B cell (primary cell): ENCODE data around the gene MBP. TPM values are rescaled to one million over a fixed set of nuclear protein-coding genes. Genes with fewer than 3 reads are reported as not detected.

Source experiments
- ATAC-seq: fragments of 200-7000 bp; cut with Tn5 transposase; one replicate; pipeline ENCODE4 v1.10.0; 2021; ENCODE audit warnings: low read depth, mild to moderate bottlenecking, moderate number of reproducible peaks, moderate library complexity
- CTCF ChIA-PET: fragments of 350-600 bp; sonication (Branson Sonifier 250); formaldehyde crosslinking; loops from one replicate; lab custom pipeline; 2021; ENCODE audit warnings: antibody characterized with exemption, inconsistent platforms; lab: Charles Lee
- POLR2A ChIA-PET: fragments of 350-600 bp; sonication (Branson Sonifier 250); formaldehyde crosslinking; loops from one replicate; lab custom pipeline; 2021; ENCODE audit warnings: antibody characterized with exemption; lab: Charles Lee
- DNase-seq: peaks from one replicate; pipeline ENCODE4 v3.0.0; 2013
- H2AFZ ChIP-seq: 2 replicates; pipeline ENCODE4 v1.6.1; 2012; ENCODE audit warnings: mild to moderate bottlenecking, low read depth, low read length; ENCODE audit not compliant: insufficient read depth, poor library complexity, severe bottlenecking
- H3K27ac ChIP-seq, 2 donors: 1 replicate in 1 of 2; 2 replicates in 1 of 2; pipeline ENCODE4 v1.5.1; 2012 to 2013; ENCODE audit warnings: low read length in 2 of 2, mild to moderate bottlenecking in 2 of 2, moderate library complexity in 1 of 2
- H3K27me3 ChIP-seq, 4 experiments: fragments of 200-600 bp in 1 of 4; sonication (generic) in 1 of 4; replicated peaks in 1 of 4; 1 replicate in 2 of 4; 2 replicates in 2 of 4; pipeline versions ENCODE4 v1.6.1 to v1.7.0; 2013 to 2016; ENCODE audit warnings: low read length in 3 of 4, mild to moderate bottlenecking in 2 of 4, mixed read lengths in 1 of 4, moderate library complexity in 1 of 4; ENCODE audit not compliant: insufficient read depth in 4 of 4, control insufficient read depth in 3 of 4; ENCODE audit errors: control extremely low read depth in 1 of 4
- H3K36me3 ChIP-seq, 2 experiments: replicated peaks in 1 of 2; 1 replicate in 1 of 2; 2 replicates in 1 of 2; pipeline versions ENCODE4 v1.6.1 to v1.7.1; 2013; ENCODE audit warnings: low read length in 1 of 2; ENCODE audit not compliant: insufficient read depth in 2 of 2, control insufficient read depth in 1 of 2; ENCODE audit errors: control extremely low read depth in 1 of 2, extremely low read depth in 1 of 2
- H3K4me1 ChIP-seq, 2 donors: fragments of 200-600 bp in 1 of 2; sonication (generic) in 1 of 2; 1 replicate in 1 of 2; 2 replicates in 1 of 2; pipeline versions ENCODE4 v1.5.1 to v1.6.1; 2013 to 2017; ENCODE audit warnings: low read length in 2 of 2; ENCODE audit not compliant: control insufficient read depth in 2 of 2, insufficient read depth in 2 of 2
- H3K4me2 ChIP-seq: replicated peaks from 2 replicates; pipeline ENCODE3; 2012; ENCODE audit warnings: mild to moderate bottlenecking, low read depth, low read length; ENCODE audit not compliant: poor library complexity, severe bottlenecking
- H3K4me3 ChIP-seq, 5 experiments: fragments of 200-600 bp in 1 of 5; sonication (generic) in 1 of 5; 1 replicate in 3 of 5; 2 replicates in 2 of 5; pipeline versions ENCODE4 v1.5.1 to v1.7.0; 2011 to 2016; ENCODE audit warnings: low read length in 4 of 5, mild to moderate bottlenecking in 4 of 5, low read depth in 2 of 5, control low read depth in 1 of 5, moderate library complexity in 1 of 5; ENCODE audit not compliant: insufficient read depth in 1 of 5; ENCODE audit errors: control extremely low read depth in 1 of 5, extremely low read depth in 1 of 5
- H3K79me2 ChIP-seq: fragments of 200-600 bp; sonication (generic); one replicate; pipeline ENCODE4 v1.6.0; 2016; ENCODE audit warnings: low read length; ENCODE audit not compliant: control insufficient read depth, insufficient read depth
- H3K9ac ChIP-seq: fragments of 200-600 bp; sonication (generic); 2 replicates; pipeline ENCODE4 v1.6.1; 2017; ENCODE audit warnings: mild to moderate bottlenecking, low read length, moderate library complexity
- H3K9me3 ChIP-seq, 3 donors: one replicate each; pipeline versions ENCODE4 v1.6.1 to v1.7.1; 2013; ENCODE audit warnings: low read length in 2 of 3; ENCODE audit not compliant: control insufficient read depth in 2 of 3, insufficient read depth in 1 of 3; ENCODE audit errors: control extremely low read depth in 1 of 3
- H4K20me1 ChIP-seq: 2 replicates; pipeline ENCODE4 v1.6.0; 2012; ENCODE audit warnings: mild to moderate bottlenecking, low read length; ENCODE audit not compliant: insufficient read depth, control insufficient read depth, poor library complexity, severe bottlenecking
- H3K27ac Mint-ChIP-seq: one replicate; pipeline ENCODE4 v1.8.0; 2021; ENCODE audit warnings: mixed read lengths
- H3K27me3 Mint-ChIP-seq: one replicate; pipeline ENCODE4 v1.8.0; 2021; ENCODE audit warnings: mixed read lengths
- H3K4me1 Mint-ChIP-seq: one replicate; pipeline ENCODE4 v1.8.0; 2021; ENCODE audit warnings: mixed read lengths
- H3K4me3 Mint-ChIP-seq: one replicate; pipeline ENCODE4 v1.8.0; 2021; ENCODE audit warnings: mixed read lengths
- H3K9me3 Mint-ChIP-seq: one replicate; pipeline ENCODE4 v1.8.0; 2022; ENCODE audit warnings: mixed read lengths; ENCODE audit not compliant: insufficient read depth
- CTCF ChIP-seq: fragments of 200-600 bp; IDR thresholded peaks from one replicate; pipeline ENCODE4 v1.8.0; 2022; ENCODE audit warnings: antibody characterized with exemption, mild to moderate bottlenecking
- EZH2 ChIP-seq: IDR thresholded peaks from 2 replicates; pipeline ENCODE4 v1.6.1; 2012; ENCODE audit warnings: borderline replicate concordance, low read depth, mild to moderate bottlenecking, moderate library complexity, low read length; ENCODE audit not compliant: insufficient read depth, poor library complexity, severe bottlenecking
- WGBS: methylation state at CpG from one replicate; pipeline ENCODE4 v1.1.5; 2013; ENCODE audit warnings: missing lambda C conversion rate; ENCODE audit not compliant: insufficient coverage; 5-methylcytosine and 5-hydroxymethylcytosine counted together
- intact Hi-C: fragments of 100-400 bp; cut with micrococcal nuclease; formaldehyde crosslinking; loops from one replicate; pipeline ENCODE4 v1.10.0; 2022
- polyA plus RNA-seq: library from polyadenylated mRNA; depleted of rRNA; stranded (reverse); fragments of >200 nt; gene quantifications from 2 replicates; pipeline ENCODE4 v1.2.3, GENCODE V29; 2012
- total RNA-seq, 2 donors: library from RNA; stranded (reverse); fragments of 120-200 nt in 1 of 2; gene quantifications; 1 replicate in 1 of 2; 2 replicates in 1 of 2; pipeline versions ENCODE4 v1.2.3 to v1.2.4, GENCODE V29; 2013 to 2022

Gene MBP
- total and polyA plus RNA-seq, 2 donors (not counting 1 experiment from before 2014, with no cell fraction given), result 30.1 to 192 TPM

DNA sequence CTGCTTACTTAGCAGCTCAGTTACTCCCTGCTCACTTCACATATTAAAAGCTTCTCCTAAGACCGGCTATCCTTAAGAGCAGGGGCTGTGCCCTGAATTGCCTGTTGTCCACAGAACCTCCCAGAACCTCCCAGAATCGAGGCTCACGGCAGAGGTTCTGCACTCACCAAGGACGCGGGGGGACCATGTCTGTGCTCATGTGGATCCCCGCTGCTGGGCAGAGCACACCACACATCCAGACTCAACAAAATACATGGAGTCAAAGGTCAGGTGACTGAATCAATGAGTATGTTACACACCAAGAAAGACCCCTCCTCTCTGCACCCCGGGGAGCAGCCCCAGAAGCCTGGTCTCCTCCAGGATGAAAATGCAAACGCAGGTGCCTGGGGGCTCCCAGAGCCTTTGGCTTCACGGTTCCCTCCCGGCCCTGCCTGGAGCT is 149.0 kb downstream of the MBP start:
- Histone ChIP-seq H3K9ac (no peak overlapping the region), H3K79me2 (no peaks in the 10 kb centered on the region), H4K20me1 (no peaks in the 10 kb centered on the region), H3K4me2 (no peak overlapping the region), H3K36me3 (no peaks in the 10 kb centered on the region), H3K27me3 (no peaks in the 10 kb centered on the region), H3K4me3 (no peak overlapping the region), H2AFZ (no peak overlapping the region), H3K9me3 (peaks cover 0 to 6% (median 0%) of the 10 kb centered on the region in 3 donors), H3K27ac (no peak overlapping the region), H3K4me1 (peaks cover 45 to 55% of the 10 kb centered on the region in 2 donors)
- ChIA-PET CTCF (interaction anchor here (0.6 to 13.3 kb wide), 28 partner anchors 10 to 713 kb away, joined by 3 to 359 read pairs (median 6); no protein-coding TSS in a partner anchor), POLR2A (interaction anchor here (1.0 to 2.5 kb wide), 3 partner anchors 18 to 73 kb away, joined by 3 to 11 read pairs (median 3); no protein-coding TSS in a partner anchor)
- ATAC-seq, result no peak
- Mint-ChIP-seq H3K27ac (peak overlapping the region; percentile 90), H3K4me3 (peak overlapping the region; percentile 77), H3K27me3 (no peaks in the 10 kb centered on the region), H3K9me3 (no peaks in the 10 kb centered on the region), H3K4me1 (peaks cover 55% of the 10 kb centered on the region)
- no peak for TF ChIP-seq EZH2
- TF ChIP-seq CTCF, result peak; percentile 38
- WGBS, result 79% methylated on average over 10 of the region's 10 CpGs
- intact Hi-C loops, result loop anchor here (1.0 to 5.0 kb wide), 6 partner anchors 61 to 228 kb away; partner anchors contain the start of gene ZNF236
- no peak for DNase-seq
